Left ventricle myocardium superior (tissue), 1 donor: ENCODE measurements around the gene DPYSL5. TPM values are rescaled to one million over a fixed set of nuclear protein-coding genes. Genes with fewer than 3 reads are reported as not detected.

Source experiments
- ATAC-seq: fragments of 200-7000 bp; cut with Tn5 transposase; one replicate; pipeline ENCODE4 v1.9.1; 2020; ENCODE audit warnings: mild to moderate bottlenecking, moderate library complexity
- DNase-seq: peaks from one replicate; pipeline ENCODE4 v3.0.0-alpha.2; 2020
- intact Hi-C: fragments of 100-400 bp; cut with micrococcal nuclease; formaldehyde crosslinking; loops from one replicate; pipeline ENCODE4 v1.11.0; 2022
- total RNA-seq: library from RNA; stranded (reverse); fragmentation: NEBNext Ultra II Directional; extraction: Animal tissue kit (Norgen Biotek cat#: 25700); gene quantifications from one replicate; pipeline ENCODE4 v1.2.1, GENCODE V29; 2021
- donor health status: DM: no; HTN: yes; CAD: no; lungs with severe emphysema.

Gene DPYSL5
- total RNA-seq, 1 donor from 2014 or later: not detected

DNA sequence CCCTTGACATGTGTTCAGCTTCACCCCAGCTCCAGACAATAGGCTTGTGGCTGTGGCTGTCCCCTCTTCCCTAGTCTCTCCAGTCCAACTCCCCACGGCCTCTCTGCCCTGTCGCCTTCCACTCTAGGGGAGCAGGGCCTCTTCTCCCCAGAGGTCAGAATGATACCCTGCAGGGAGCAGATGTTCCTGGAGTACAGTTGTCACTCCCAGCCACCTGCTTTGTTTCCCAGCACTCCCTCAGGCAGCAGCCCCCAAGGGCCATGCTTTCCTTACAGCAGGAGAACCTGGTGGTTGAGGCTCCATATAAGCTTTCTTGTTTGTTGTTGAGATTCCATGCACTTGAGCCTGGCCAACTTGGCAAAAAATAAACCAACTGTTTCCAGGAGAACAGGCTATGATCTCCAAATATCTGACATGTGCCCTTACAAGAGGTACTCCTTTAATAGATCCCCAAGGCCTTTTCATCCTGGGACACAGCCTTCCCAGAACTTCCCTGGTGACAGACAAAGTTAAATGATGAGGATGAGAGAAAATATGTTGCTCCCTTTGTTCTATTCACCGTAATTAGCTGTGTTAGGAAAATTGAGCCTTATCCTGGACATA lies 45.1 kb downstream of the DPYSL5 start:
- intact Hi-C loops: no loop called here
- peak; percentile 62 for ATAC-seq

GRCh38 chr2:26894136-26894535 lies 46.2 kb downstream of the DPYSL5 start:
- DNase-seq (no peak), ATAC-seq (no peak)
- intact Hi-C loops: no loop called here

More for the DNA sequence above, 45.1 kb downstream of the DPYSL5 start:
- no peak for DNase-seq

GRCh38 chr2:26897807-26898479 lies 50.0 kb downstream of the DPYSL5 start:
- DNase-seq (no peak), ATAC-seq (peak; percentile 58)
- intact Hi-C loops: no loop called here

- DNase-seq (no peak), ATAC-seq (no peak)
- intact Hi-C loops: no loop called here
These were observed 50.6 kb downstream of the DPYSL5 start for GRCh38 chr2:26898480-26899078.

- DNase-seq (no peak), ATAC-seq (no peak)
- intact Hi-C loops: no loop called here
These were observed 51.7 kb downstream of the DPYSL5 start for GRCh38 chr2:26899500-26900164.

DNA sequence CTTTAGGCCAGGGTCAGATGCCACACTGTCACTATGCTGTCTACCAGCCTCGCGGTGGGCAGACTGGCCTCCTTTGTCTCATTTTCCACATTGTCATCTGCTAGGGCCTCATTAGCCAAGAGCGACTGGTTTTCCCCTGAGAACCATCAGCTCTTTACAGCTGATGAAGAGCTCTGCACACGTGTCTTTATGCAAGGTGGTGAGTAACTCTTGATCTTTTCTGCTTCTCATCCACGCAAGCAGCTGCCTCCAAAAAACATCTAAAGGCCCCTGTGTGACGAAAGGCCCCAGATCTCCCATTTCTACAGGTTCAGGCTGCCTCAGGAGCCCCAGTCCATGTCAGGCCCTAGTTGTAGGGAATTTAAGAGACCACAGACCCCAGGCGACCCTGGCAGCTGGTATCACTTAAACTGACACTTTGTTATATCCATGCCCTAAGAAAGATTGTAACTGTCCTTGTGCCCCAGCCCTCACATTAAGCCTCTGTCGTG lies 52.9 kb downstream of the DPYSL5 start:
- ATAC-seq (no peak), DNase-seq (no peak)
- intact Hi-C loops: no loop called here

- ATAC-seq (peak; percentile 85), DNase-seq (peak; percentile 47)
- intact Hi-C loops: no loop called here
These were observed 53.6 kb downstream of the DPYSL5 start for GRCh38 chr2:26901326-26902183.

GRCh38 chr2:26903676-26904075 lies 55.7 kb downstream of the DPYSL5 start:
- ATAC-seq (no peak), DNase-seq (no peak)
- intact Hi-C loops: no loop called here

GRCh38 chr2:26904839-26905238 lies 56.9 kb downstream of the DPYSL5 start:
- no peak for DNase-seq
- ATAC-seq: no peak
- intact Hi-C loops: no loop called here

DNA sequence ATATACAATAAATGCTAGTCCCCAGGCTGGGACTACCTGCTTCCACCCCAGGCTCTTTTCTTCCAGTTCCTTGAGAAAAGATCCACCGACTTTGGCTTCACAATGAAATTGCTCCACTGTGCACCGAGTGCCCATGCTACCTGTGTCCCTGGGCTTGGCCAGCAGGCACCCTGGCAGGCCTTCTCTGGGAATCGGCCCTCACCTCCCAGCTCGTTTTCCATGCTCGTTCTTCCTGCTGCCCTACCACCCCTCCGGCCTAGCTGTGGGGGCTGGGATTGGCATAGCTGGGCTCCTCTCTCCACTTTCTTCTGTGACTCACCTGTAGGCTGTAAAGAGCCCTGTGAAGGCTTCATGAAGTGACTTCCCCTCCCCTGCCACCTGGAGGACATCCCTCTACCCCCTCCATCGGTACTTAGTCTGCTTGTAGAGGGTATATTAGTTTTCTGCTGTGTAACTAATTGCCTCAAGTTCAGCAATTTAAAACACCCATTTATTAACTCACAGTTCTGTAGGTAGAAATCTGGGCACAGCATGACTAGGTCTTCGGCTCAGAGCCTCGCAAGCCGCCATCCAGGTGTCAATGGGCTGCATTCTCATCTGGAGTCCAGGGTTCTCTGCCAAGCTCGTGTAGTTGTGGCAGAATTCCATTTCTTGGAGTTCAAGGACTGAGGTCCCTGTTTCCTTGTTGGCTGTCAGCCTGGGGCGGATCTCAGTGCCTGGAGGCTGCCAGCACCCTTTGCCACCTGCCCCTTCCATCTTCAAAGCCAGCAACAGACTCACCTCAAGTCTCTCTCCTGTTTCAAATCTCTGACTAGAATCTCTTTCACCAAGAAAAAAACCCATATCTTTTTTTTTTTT lies 57.6 kb downstream of the DPYSL5 start:
- intact Hi-C loops: no loop called here
- DNase-seq: no peak
- ATAC-seq: no peak

DNA sequence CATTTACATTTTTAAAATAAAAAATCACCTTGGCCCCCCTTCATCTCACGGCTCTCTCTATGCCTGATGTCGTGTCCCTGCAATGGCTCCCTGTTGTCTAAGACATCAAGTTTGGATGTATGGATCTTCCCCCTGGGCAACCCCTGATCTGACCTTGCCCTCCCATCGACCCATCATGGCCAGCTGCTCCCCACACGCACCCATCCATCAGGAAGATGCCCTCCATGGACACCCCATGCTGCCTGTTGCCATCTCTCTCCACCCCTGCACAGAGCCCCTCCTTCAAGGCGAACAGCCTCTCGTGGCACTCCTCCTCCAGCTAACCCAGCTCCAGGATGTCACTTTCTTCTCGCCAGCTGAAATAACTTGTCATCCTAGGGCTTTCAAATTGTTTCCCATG lies 59.5 kb downstream of the DPYSL5 start:
- intact Hi-C loops: no loop called here

DNA sequence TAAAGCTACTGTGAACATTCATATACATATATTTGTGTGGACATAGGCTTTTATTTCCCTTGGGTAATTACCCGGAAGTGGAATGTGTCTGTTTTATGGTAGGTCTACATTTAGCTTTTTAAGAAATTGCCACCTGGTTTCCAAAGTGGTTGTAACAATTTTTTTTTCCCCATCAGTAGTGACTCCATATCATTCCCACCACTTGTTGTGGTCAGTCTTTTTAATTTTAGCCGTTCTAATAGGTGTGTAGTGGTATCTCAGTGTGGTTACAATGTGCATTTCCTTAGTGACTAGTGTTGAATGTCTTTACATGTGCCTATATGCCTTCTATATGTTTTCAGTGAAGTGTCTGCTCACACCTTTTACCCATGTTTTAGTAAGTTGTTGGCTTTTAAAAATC lies 62.2 kb downstream of the DPYSL5 start:
- no peak for DNase-seq
- no peak for ATAC-seq
- intact Hi-C loops: no loop called here

More for the DNA sequence above, 59.5 kb downstream of the DPYSL5 start:
- ATAC-seq (no peak), DNase-seq (no peak)

- ATAC-seq (no peak), DNase-seq (no peak)
- intact Hi-C loops: no loop called here
These were observed 64.3 kb downstream of the DPYSL5 start for GRCh38 chr2:26911911-26912861.

- DNase-seq (no peak), ATAC-seq (peak; percentile 94)
- intact Hi-C loops: no loop called here
These were observed 65.7 kb downstream of the DPYSL5 start for GRCh38 chr2:26913606-26913998.

DNA sequence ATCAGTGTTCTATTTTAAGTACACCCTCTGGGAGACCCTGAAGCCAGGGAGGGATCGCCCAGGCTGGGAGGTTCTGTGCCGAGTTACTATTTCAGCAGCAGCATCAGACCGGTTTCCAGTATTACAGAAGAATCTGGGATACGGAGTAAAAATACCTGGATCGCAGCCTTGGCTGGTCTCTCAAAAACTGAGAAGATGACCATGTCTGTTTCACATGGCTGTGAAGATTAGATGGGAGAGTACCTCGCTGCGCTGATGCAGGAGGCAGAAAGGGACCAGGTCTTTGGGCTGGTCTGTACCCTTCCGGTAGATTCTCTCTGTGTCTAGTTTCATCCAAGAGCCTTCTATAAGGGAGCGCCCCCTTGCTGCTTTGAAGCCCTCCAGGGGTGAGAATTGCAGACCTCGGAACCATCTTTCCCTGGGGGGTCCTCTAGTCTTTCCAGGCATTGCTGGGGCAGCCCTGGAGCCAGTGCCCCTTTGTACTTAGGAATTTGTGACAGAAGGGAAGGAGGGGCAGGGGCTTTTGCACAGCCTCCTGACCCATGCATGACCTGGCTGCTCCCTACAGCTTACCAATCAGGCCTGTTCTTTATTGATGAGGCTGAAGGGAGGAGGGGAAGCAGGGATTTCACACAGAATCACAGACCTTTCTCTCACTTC lies 66.2 kb downstream of the DPYSL5 start:
- DNase-seq: no peak
- intact Hi-C loops: no loop called here
- peak; percentile 87 for ATAC-seq

GRCh38 chr2:26914659-26915310 lies 66.9 kb downstream of the DPYSL5 start:
- intact Hi-C loops: no loop called here
- no peak for ATAC-seq

More at GRCh38 chr2:26914659-26915310, 66.9 kb downstream of the DPYSL5 start:
- DNase-seq: no peak
